ENCODE results near the gene HECW1. TPM values are rescaled to one million over a fixed set of nuclear protein-coding genes. Genes with fewer than 3 reads are reported as not detected.

The HECW1 gene
- total and polyA plus RNA-seq, 12 donors, result 0.07 to 0.23 TPM; not detected in 10

DNA sequence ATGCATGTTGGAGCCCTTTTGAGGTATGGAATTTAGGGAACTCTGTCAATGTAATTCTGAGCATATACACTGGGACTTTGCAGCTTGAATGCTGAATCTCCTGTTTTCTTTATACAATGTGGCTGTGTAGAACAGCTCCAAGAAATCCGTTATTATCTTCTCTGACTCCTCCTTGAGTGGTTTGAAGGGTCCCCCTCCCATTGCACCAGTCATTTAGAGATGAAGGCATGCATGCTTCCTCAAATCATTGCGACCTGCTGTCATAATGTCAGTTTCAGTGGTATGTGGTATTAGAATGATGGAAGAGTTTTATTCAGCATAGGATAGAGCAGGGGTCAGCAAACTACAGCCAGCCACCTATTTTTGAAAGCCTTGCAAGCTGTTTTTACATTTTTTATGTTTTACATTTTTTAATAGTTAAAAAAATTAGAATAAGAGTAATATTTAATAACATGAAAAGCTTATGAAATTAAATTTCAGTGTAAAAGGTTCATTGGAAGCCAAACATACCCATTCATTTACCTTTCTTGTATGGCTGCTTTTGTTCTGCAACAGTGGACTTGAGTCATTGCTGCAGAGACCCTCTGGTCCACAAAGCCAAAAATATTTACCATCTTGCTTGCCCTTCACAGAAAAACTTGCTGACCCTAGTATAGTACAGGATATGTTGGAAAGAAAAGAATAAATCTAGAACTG lies 478.6 kb downstream of the HECW1 start:
- intact Hi-C loops (cut with DNase I), result no loop called here
- Histone ChIP-seq H3K36me3 (peaks cover 0 to 3% (median under 1%) of the 10 kb centered on the region in 9 donors), H3K4me1 (peaks cover 0 to 65% (median 2%) of the 10 kb centered on the region in 9 donors), H3K27me3 (no peaks in the 10 kb centered on the region), H3K9me3 (no peaks in the 10 kb centered on the region), H3K4me3 (no peak overlapping the region), H3K27ac (peak overlapping the region in 1 of 10 donors; percentile 1)
- TF ChIP-seq, protein P1, sequence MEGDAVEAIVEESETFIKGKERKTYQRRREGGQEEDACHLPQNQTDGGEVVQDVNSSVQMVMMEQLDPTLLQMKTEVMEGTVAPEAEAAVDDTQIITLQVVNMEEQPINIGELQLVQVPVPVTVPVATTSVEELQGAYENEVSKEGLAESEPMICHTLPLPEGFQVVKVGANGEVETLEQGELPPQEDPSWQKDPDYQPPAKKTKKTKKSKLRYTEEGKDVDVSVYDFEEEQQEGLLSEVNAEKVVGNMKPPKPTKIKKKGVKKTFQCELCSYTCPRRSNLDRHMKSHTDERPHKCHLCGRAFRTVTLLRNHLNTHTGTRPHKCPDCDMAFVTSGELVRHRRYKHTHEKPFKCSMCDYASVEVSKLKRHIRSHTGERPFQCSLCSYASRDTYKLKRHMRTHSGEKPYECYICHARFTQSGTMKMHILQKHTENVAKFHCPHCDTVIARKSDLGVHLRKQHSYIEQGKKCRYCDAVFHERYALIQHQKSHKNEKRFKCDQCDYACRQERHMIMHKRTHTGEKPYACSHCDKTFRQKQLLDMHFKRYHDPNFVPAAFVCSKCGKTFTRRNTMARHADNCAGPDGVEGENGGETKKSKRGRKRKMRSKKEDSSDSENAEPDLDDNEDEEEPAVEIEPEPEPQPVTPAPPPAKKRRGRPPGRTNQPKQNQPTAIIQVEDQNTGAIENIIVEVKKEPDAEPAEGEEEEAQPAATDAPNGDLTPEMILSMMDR (IDR thresholded peaks at IDR 0.05), result no peak
- DNase-seq (no peak), ATAC-seq (no peak)
- 68 to 80% methylated on average over 2 of the region's 2 CpGs for WGBS, 2 donors

DNA sequence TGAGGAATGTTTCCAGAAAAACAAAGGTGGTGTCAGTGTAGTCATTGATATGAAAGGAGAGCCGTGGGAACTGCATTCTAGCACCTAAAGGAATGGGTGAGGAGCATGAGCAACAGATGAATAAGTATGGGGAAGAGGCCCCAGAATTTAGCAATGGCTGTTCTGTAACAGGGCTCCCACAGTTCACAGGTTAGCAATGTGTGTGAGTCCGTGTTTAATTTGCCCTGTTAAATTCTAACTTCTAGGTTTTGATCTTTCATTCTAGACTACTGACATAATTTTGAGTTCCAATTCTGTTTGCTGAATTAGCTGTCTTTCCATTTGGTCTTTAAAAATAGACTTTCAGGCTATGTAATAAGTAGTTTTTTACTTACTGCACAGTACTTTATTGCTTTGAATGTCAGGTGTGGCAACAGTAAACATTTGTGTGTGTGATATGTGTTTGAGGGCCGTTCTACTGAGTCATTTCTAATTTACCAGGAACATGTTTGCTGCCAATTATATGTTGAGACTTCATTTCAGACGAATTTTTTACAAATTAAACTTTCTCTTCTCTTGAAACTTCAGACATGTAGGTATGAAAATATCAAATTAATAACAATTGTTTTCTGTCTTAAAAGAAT lies 479.2 kb downstream of the HECW1 start:
- 70 to 84% methylated on average over 4 of the region's 4 CpGs for WGBS, 2 donors
- H3K27ac ChIP-seq, result peak overlapping the region in 1 of 10 donors; percentile 1
- ATAC-seq (peak in 1 of 8 donors; percentile 44), DNase-seq (no peak)
- no peaks in the 10 kb centered on the region for H3K9me3 ChIP-seq
- H3K4me3 ChIP-seq, result no peak overlapping the region
- peaks cover 0 to 70% (median 0%) of the 10 kb centered on the region in 9 donors for H3K4me1 ChIP-seq
- H3K27me3 ChIP-seq, result no peaks in the 10 kb centered on the region
- TF ChIP-seq, protein P1 (IDR thresholded peaks at IDR 0.05), result no peak
- intact Hi-C loops (cut with DNase I), result no loop called here
- H3K36me3 ChIP-seq, result peaks cover 0 to 10% (median 5%) of the 10 kb centered on the region in 9 donors

DNA sequence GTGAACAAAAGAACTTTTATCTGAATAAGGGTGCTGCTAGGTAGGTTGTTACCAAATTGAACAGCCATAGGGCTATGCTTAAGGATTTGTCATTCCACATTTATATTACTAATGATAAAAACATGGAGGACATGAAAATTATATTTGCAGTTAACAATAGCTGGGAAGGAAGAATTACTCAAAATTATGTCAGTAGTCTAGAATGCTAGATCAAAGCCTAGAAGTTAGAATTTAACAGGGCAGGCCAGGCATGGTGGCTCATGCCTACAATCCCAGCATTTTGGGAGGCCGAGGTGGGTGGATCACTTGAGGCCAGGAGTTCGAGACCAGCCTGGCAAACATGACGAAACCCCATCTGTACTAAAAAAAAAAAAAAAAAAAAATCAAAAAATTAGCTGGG lies 479.9 kb downstream of the HECW1 start:
- H3K36me3 ChIP-seq, result peaks cover 0 to 16% (median 7%) of the 10 kb centered on the region in 9 donors

DNA sequence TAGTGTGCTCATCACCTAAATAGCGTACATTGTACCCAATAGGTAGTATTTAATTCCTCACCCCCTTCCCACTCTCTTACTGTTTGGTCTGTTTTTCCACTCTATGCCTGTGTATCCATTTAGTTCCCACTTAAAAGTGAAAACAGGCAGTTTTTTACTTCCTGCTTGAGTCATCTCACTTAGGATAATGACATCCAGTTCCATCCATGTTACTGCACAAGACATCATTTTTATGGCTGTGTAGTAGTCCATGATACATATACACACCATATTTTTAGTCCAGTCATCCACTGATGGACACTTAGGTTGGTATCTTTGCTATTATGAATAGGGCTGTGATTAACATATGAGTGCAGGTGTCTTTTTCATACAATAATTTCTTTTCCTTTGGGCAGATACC lies 480.6 kb downstream of the HECW1 start:
- H3K4me1 ChIP-seq, result peaks cover 0 to 61% (median 0%) of the 10 kb centered on the region in 9 donors
- H3K27ac ChIP-seq, result no peak overlapping the region
- peaks cover 0 to 23% (median 9%) of the 10 kb centered on the region in 9 donors for H3K36me3 ChIP-seq
- DNase-seq (no peak), ATAC-seq (no peak)
- TF ChIP-seq, protein P1 (IDR thresholded peaks at IDR 0.05), result no peak
- H3K9me3 ChIP-seq, result no peaks in the 10 kb centered on the region
- intact Hi-C loops (cut with DNase I), result no loop called here
- H3K27me3 ChIP-seq, result no peaks in the 10 kb centered on the region
- H3K4me3 ChIP-seq, result no peak overlapping the region
- WGBS, 2 donors, result 97 to 100% methylated on average over 1 of the region's 1 CpG

More for the DNA sequence above, 479.9 kb downstream of the HECW1 start:
- H3K27me3 ChIP-seq, result no peaks in the 10 kb centered on the region
- no peak overlapping the region for H3K27ac ChIP-seq
- intact Hi-C loops (cut with DNase I), result no loop called here
- ATAC-seq (no peak), DNase-seq (no peak)
- TF ChIP-seq, protein P1 (IDR thresholded peaks at IDR 0.05), result no peak
- H3K9me3 ChIP-seq, result no peaks in the 10 kb centered on the region
- 91 to 97% methylated on average over 3 of the region's 3 CpGs for WGBS, 2 donors
- H3K4me1 ChIP-seq, result peaks cover 0 to 66% (median 0%) of the 10 kb centered on the region in 9 donors
- H3K4me3 ChIP-seq, result no peak overlapping the region
